HUES6 (cell line): ENCODE results near the gene ROR1.

ENCODE experiments used
- H3K27ac ChIP-seq: 2 replicates; pipeline ENCODE4 v1.7.0; 2013; ENCODE audit warnings: low read depth, mild to moderate bottlenecking, low read length, inconsistent platforms
- H3K27me3 ChIP-seq: 2 replicates; pipeline ENCODE4 v1.6.1; 2013; ENCODE audit warnings: low read length; ENCODE audit not compliant: control insufficient read depth, insufficient read depth
- H3K36me3 ChIP-seq: 2 replicates; pipeline ENCODE4 v1.6.1; 2013; ENCODE audit warnings: low read length; ENCODE audit not compliant: control insufficient read depth, insufficient read depth
- H3K4me1 ChIP-seq: 2 replicates; pipeline ENCODE4 v1.6.1; 2013; ENCODE audit warnings: low read length; ENCODE audit not compliant: control insufficient read depth, insufficient read depth
- H3K4me3 ChIP-seq: 2 replicates; pipeline ENCODE4 v1.5.1; 2013; ENCODE audit warnings: low read depth, low read length
- H3K9ac ChIP-seq: one replicate; pipeline ENCODE4 v1.6.1; 2013; ENCODE audit warnings: mild to moderate bottlenecking, low read length
- H3K9me3 ChIP-seq: 2 replicates; pipeline ENCODE4 v1.6.1; 2013; ENCODE audit warnings: low read depth, low read length; ENCODE audit not compliant: control insufficient read depth, insufficient read depth

ROR1 gene

GRCh38 chr1:63836374-63836773 is 62.6 kb downstream of the ROR1 start:
- Histone ChIP-seq H3K27me3 (no peaks in the 10 kb centered on the region), H3K4me1 (peaks cover 54% of the 10 kb centered on the region), H3K27ac (no peak overlapping the region), H3K9ac (no peak overlapping the region), H3K4me3 (no peak overlapping the region), H3K9me3 (no peaks in the 10 kb centered on the region), H3K36me3 (no peaks in the 10 kb centered on the region)

GRCh38 chr1:63836830-63837229 is 63.0 kb downstream of the ROR1 start:
- no peaks in the 10 kb centered on the region for H3K9me3 ChIP-seq
- H3K36me3 ChIP-seq, result no peaks in the 10 kb centered on the region
- no peak overlapping the region for H3K27ac ChIP-seq
- peaks cover 49% of the 10 kb centered on the region for H3K4me1 ChIP-seq
- H3K27me3 ChIP-seq, result no peaks in the 10 kb centered on the region
- H3K4me3 ChIP-seq, result no peak overlapping the region
- no peak overlapping the region for H3K9ac ChIP-seq

DNA sequence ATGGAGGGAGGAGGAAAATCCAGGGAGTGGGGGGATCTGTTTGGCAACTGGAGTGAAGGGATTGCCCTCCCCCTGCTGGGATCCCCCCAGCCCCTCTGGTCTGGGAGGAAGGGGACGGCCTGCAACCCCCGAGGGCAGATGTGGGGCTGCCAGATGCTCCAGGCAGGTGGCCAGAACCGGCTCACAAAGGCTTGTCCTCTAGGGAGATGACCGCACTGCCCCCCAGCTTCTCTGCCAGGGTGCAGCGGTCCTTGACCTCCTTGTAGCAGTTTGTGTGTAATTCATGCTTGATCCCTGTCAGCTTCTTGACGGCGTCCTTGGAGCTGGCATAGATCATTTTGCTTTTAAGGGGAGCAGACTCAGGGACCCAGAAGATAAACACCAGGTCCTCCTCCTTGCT is 69.2 kb downstream of the ROR1 start:
- H3K9me3 ChIP-seq, result no peaks in the 10 kb centered on the region
- no peak overlapping the region for H3K27ac ChIP-seq
- H3K4me1 ChIP-seq, result peaks cover 54% of the 10 kb centered on the region
- H3K9ac ChIP-seq, result no peak overlapping the region
- H3K27me3 ChIP-seq, result no peaks in the 10 kb centered on the region
- H3K4me3 ChIP-seq, result no peak overlapping the region
- no peaks in the 10 kb centered on the region for H3K36me3 ChIP-seq

GRCh38 chr1:63843884-63844283 is 70.1 kb downstream of the ROR1 start:
- Histone ChIP-seq H3K9me3 (no peaks in the 10 kb centered on the region), H3K4me1 (peaks cover 59% of the 10 kb centered on the region), H3K4me3 (no peak overlapping the region), H3K27me3 (no peaks in the 10 kb centered on the region), H3K27ac (no peak overlapping the region), H3K36me3 (no peaks in the 10 kb centered on the region), H3K9ac (no peak overlapping the region)

GRCh38 chr1:63845346-63845745 is 71.5 kb downstream of the ROR1 start:
- Histone ChIP-seq H3K4me3 (no peak overlapping the region), H3K4me1 (peaks cover 68% of the 10 kb centered on the region)

DNA sequence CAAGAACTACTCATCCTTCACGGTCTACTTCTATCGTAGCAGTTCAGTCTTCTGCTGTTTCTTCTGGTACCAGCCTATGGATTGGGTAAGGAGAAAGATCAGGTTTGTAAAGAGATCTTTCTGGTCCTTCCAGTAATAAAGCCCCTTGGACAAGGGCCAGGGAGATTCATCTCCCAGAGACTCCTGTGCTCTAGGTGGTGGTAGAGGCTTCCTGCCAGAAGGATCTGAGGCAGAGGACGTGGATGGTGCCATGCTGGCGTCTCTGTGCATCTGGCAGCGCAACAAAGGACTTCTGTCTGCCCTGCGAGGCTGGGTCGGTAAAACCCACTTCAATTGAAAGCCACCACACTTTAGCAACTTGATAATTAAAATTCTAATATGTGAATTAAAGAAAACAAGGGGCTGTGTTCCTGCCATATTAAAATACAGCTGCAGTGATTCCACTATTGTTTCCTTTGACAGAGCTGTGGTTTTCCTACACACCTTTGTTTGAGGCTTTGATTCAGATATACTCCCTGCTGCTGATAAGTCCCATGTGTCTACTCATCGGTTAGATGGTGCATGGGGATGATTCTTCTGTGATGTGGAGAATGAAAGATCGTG is 73.6 kb downstream of the ROR1 start:
- no peaks in the 10 kb centered on the region for H3K27me3 ChIP-seq
- peaks cover 55% of the 10 kb centered on the region for H3K4me1 ChIP-seq
- no peak overlapping the region for H3K9ac ChIP-seq
- H3K9me3 ChIP-seq, result no peaks in the 10 kb centered on the region
- no peak overlapping the region for H3K27ac ChIP-seq
- no peaks in the 10 kb centered on the region for H3K36me3 ChIP-seq
- H3K4me3 ChIP-seq, result no peak overlapping the region

More at GRCh38 chr1:63845346-63845745, 71.5 kb downstream of the ROR1 start:
- Histone ChIP-seq H3K27me3 (no peaks in the 10 kb centered on the region), H3K27ac (no peak overlapping the region), H3K9ac (no peak overlapping the region), H3K9me3 (no peaks in the 10 kb centered on the region), H3K36me3 (no peaks in the 10 kb centered on the region)

DNA sequence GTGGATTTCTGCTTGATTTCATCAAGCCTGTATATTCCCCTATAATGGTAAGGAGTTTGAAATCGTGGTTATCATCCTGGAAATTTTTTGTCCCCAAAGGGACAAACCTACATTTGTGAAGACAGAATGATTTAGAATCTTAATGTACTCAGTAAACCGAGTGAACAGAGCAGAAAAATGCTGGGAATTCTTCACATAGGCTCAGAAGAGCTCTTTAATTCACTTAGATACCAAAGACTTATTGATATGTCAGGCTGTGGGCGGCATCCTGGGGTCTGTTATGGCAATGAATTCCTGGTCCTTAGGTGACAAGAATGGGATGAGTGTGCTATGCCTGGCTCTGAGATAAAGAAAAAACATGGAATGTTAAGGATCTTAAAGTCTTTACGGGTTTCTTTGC is 74.9 kb downstream of the ROR1 start:
- Histone ChIP-seq H3K27ac (no peak overlapping the region), H3K9ac (no peak overlapping the region), H3K4me1 (peaks cover 42% of the 10 kb centered on the region), H3K4me3 (no peak overlapping the region), H3K36me3 (no peaks in the 10 kb centered on the region), H3K27me3 (no peaks in the 10 kb centered on the region), H3K9me3 (no peaks in the 10 kb centered on the region)

GRCh38 chr1:63849149-63849548 is 75.3 kb downstream of the ROR1 start:
- H3K27me3 ChIP-seq, result no peaks in the 10 kb centered on the region
- no peak overlapping the region for H3K9ac ChIP-seq
- H3K9me3 ChIP-seq, result no peaks in the 10 kb centered on the region
- H3K4me1 ChIP-seq, result peaks cover 38% of the 10 kb centered on the region
- no peak overlapping the region for H3K27ac ChIP-seq
- H3K4me3 ChIP-seq, result no peak overlapping the region
- H3K36me3 ChIP-seq, result no peaks in the 10 kb centered on the region

GRCh38 chr1:63854091-63854490 is 80.3 kb downstream of the ROR1 start:
- H3K4me3 ChIP-seq, result no peak overlapping the region
- no peaks in the 10 kb centered on the region for H3K36me3 ChIP-seq
- H3K4me1 ChIP-seq, result peaks cover 27% of the 10 kb centered on the region
- H3K27me3 ChIP-seq, result no peaks in the 10 kb centered on the region
- H3K9me3 ChIP-seq, result no peaks in the 10 kb centered on the region
- no peak overlapping the region for H3K9ac ChIP-seq
- H3K27ac ChIP-seq, result no peak overlapping the region

DNA sequence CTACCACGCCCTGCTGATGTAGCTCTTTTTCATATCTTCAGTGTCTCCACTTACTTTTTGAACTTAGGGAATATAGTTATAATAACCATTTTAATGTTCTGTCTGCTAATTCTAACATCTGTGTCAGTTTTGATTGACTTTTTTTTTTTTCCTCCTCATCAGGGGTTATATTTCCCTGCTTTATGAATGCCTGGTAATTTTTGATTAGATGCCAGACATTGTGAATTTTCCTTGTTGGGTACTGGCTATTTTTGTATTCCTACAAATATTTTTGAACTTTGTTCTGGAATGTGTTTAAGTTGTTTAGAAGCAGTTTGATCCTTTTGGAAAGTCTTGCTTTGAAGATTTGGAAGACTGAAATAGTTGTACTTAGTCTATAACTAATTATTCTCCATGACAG is 82.1 kb downstream of the ROR1 start:
- peaks cover 20% of the 10 kb centered on the region for H3K4me1 ChIP-seq
- no peaks in the 10 kb centered on the region for H3K36me3 ChIP-seq
- no peak overlapping the region for H3K27ac ChIP-seq
- no peaks in the 10 kb centered on the region for H3K9me3 ChIP-seq
- H3K4me3 ChIP-seq, result no peak overlapping the region
- no peak overlapping the region for H3K9ac ChIP-seq
- H3K27me3 ChIP-seq, result no peaks in the 10 kb centered on the region

- H3K27ac ChIP-seq, result no peak overlapping the region
- H3K4me3 ChIP-seq, result no peak overlapping the region
- no peaks in the 10 kb centered on the region for H3K36me3 ChIP-seq
- H3K27me3 ChIP-seq, result no peaks in the 10 kb centered on the region
- H3K9ac ChIP-seq, result no peak overlapping the region
- H3K9me3 ChIP-seq, result no peaks in the 10 kb centered on the region
- peaks cover 20% of the 10 kb centered on the region for H3K4me1 ChIP-seq
Measured at GRCh38 chr1:63856924-63857323, 83.1 kb downstream of the ROR1 start.

DNA sequence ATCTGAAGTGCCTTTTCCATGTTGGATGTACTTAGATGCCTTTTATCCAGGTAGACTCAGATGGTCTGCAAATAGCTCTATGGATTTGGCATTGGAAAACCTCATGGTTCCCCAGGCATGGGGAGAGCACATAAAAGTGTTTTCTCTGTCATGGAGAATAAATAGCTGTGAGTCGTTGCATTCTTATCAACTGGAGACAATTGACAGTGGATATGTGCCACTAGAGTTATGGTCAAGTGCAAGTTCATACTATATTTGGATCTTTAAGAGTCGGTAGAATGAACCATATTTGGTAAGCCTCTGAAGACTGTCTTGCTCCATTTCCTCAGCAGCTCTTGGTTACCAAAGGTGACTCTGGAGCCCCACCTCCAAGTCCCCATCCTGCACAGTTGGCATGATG is 83.7 kb downstream of the ROR1 start:
- no peak overlapping the region for H3K4me3 ChIP-seq
- no peak overlapping the region for H3K9ac ChIP-seq
- H3K27me3 ChIP-seq, result no peaks in the 10 kb centered on the region
- peaks cover 20% of the 10 kb centered on the region for H3K4me1 ChIP-seq
- no peak overlapping the region for H3K27ac ChIP-seq
- no peaks in the 10 kb centered on the region for H3K9me3 ChIP-seq
- no peaks in the 10 kb centered on the region for H3K36me3 ChIP-seq
